ENCODE results near the gene SNX9.
"Not testable (repeated sequence)": the region's sequence is repeated elsewhere in the genome, so short reads cannot be mapped to it uniquely, and the experiment has no call there.

The SNX9 gene

GRCh38 chr6:157789861-157790260, 33.2 kb upstream of the SNX9 start:
- H3K9me3 ChIP-seq (ENCODE audit: insufficient read depth, low read length): no peaks in the 10 kb centered on the region
- peaks cover 34% of the 10 kb centered on the region for H3K27me3 ChIP-seq (ENCODE audit: low read depth, low read length)
- no peak overlapping the region for H3K4me2 ChIP-seq (ENCODE audit: low read length)
- H3K27ac ChIP-seq (ENCODE audit: low read length): no peak overlapping the region
- H3K4me3 ChIP-seq (ENCODE audit: low read length): no peak overlapping the region
- no peaks in the 10 kb centered on the region for H3K79me2 ChIP-seq (ENCODE audit: low read length)
- no peaks in the 10 kb centered on the region for H4K20me1 ChIP-seq (ENCODE audit: insufficient read depth, low read length)
- H3K9ac ChIP-seq (ENCODE audit: low read length): no peak overlapping the region
- no peak overlapping the region for H2AFZ ChIP-seq (ENCODE audit: low read depth, low read length)
- no peaks in the 10 kb centered on the region for H3K36me3 ChIP-seq (replicated peaks; ENCODE audit: low read depth, low read length)
- no peaks in the 10 kb centered on the region for H3K4me1 ChIP-seq (ENCODE audit: low read length)
- TF ChIP-seq EZH2phosphoT487 (IDR thresholded peaks at IDR 0.05; ENCODE audit: low read depth): no peak
- TF ChIP-seq CTCF (IDR thresholded peaks at IDR 0.05; ENCODE audit: low read depth, low read length): no peak

GRCh38 chr6:157790548-157791160, 32.4 kb upstream of the SNX9 start:
- H3K4me1 ChIP-seq (ENCODE audit: low read length): no peaks in the 10 kb centered on the region
- H2AFZ ChIP-seq (ENCODE audit: low read depth, low read length): no peak overlapping the region
- TF ChIP-seq CTCF (IDR thresholded peaks at IDR 0.05; ENCODE audit: low read depth, low read length) (no peak), EZH2phosphoT487 (IDR thresholded peaks at IDR 0.05; ENCODE audit: low read depth) (no peak)
- H3K36me3 ChIP-seq (replicated peaks; ENCODE audit: low read depth, low read length): no peaks in the 10 kb centered on the region
- no peaks in the 10 kb centered on the region for H3K79me2 ChIP-seq (ENCODE audit: low read length)
- H3K4me3 ChIP-seq (ENCODE audit: low read length): no peak overlapping the region
- H4K20me1 ChIP-seq (ENCODE audit: insufficient read depth, low read length): no peaks in the 10 kb centered on the region
- no peak overlapping the region for H3K9ac ChIP-seq (ENCODE audit: low read length)
- H3K27ac ChIP-seq (ENCODE audit: low read length): no peak overlapping the region
- H3K27me3 ChIP-seq (ENCODE audit: low read depth, low read length): peaks cover 29% of the 10 kb centered on the region
- no peaks in the 10 kb centered on the region for H3K9me3 ChIP-seq (ENCODE audit: insufficient read depth, low read length)
- H3K4me2 ChIP-seq (ENCODE audit: low read length): no peak overlapping the region

- no peak overlapping the region for H3K4me2 ChIP-seq (ENCODE audit: low read length)
- peaks cover 21% of the 10 kb centered on the region for H3K27me3 ChIP-seq (ENCODE audit: low read depth, low read length)
- no peak overlapping the region for H3K9ac ChIP-seq (ENCODE audit: low read length)
- H3K4me1 ChIP-seq (ENCODE audit: low read length): no peaks in the 10 kb centered on the region
- H3K27ac ChIP-seq (ENCODE audit: low read length): no peak overlapping the region
- H2AFZ ChIP-seq (ENCODE audit: low read depth, low read length): no peak overlapping the region
- TF ChIP-seq EZH2phosphoT487 (IDR thresholded peaks at IDR 0.05; ENCODE audit: low read depth) (no peak), CTCF (IDR thresholded peaks at IDR 0.05; ENCODE audit: low read depth, low read length) (no peak)
- no peak overlapping the region for H3K4me3 ChIP-seq (ENCODE audit: low read length)
- no peaks in the 10 kb centered on the region for H4K20me1 ChIP-seq (ENCODE audit: insufficient read depth, low read length)
- H3K9me3 ChIP-seq (ENCODE audit: insufficient read depth, low read length): no peaks in the 10 kb centered on the region
- no peaks in the 10 kb centered on the region for H3K36me3 ChIP-seq (replicated peaks; ENCODE audit: low read depth, low read length)
- H3K79me2 ChIP-seq (ENCODE audit: low read length): no peaks in the 10 kb centered on the region
Observed at GRCh38 chr6:157791450-157791849, 31.6 kb upstream of the SNX9 start.

- Histone ChIP-seq H3K27me3 (ENCODE audit: low read depth, low read length) (peaks cover 20% of the 10 kb centered on the region), H3K4me1 (ENCODE audit: low read length) (no peaks in the 10 kb centered on the region), H4K20me1 (ENCODE audit: insufficient read depth, low read length) (no peaks in the 10 kb centered on the region), H3K4me3 (ENCODE audit: low read length) (no peak overlapping the region), H3K9me3 (ENCODE audit: insufficient read depth, low read length) (no peaks in the 10 kb centered on the region), H3K27ac (ENCODE audit: low read length) (no peak overlapping the region), H3K36me3 (replicated peaks; ENCODE audit: low read depth, low read length) (no peaks in the 10 kb centered on the region), H3K4me2 (ENCODE audit: low read length) (no peak overlapping the region), H3K79me2 (ENCODE audit: low read length) (no peaks in the 10 kb centered on the region), H2AFZ (ENCODE audit: low read depth, low read length) (no peak overlapping the region), H3K9ac (ENCODE audit: low read length) (no peak overlapping the region)
- TF ChIP-seq EZH2phosphoT487 (IDR thresholded peaks at IDR 0.05; ENCODE audit: low read depth): no peak
Observed at GRCh38 chr6:157792671-157793070, 30.4 kb upstream of the SNX9 start.

- H4K20me1 ChIP-seq (ENCODE audit: insufficient read depth, low read length); H3K79me2 ChIP-seq (ENCODE audit: low read length); H3K4me2 ChIP-seq (ENCODE audit: low read length); H3K9me3 ChIP-seq (ENCODE audit: insufficient read depth, low read length); H3K4me1 ChIP-seq (ENCODE audit: low read length); H3K36me3 ChIP-seq (replicated peaks; ENCODE audit: low read depth, low read length); H3K27ac ChIP-seq (ENCODE audit: low read length); H2AFZ ChIP-seq (ENCODE audit: low read depth, low read length); H3K9ac ChIP-seq (ENCODE audit: low read length); H3K4me3 ChIP-seq (ENCODE audit: low read length): not testable (repeated sequence)
- peaks cover 29% of the 10 kb centered on the region for H3K27me3 ChIP-seq (ENCODE audit: low read depth, low read length)
Observed at GRCh38 chr6:157794012-157794411, 29.0 kb upstream of the SNX9 start.

All from OCI-LY3 (cell line).